ENCODE measurements around the gene CACNA1G. TPM values are rescaled to one million over a fixed set of nuclear protein-coding genes. Genes with fewer than 3 reads are reported as not detected.

CACNA1G gene
- total and polyA plus RNA-seq, 4 donors: under 0.01 to 0.14 (median 0.01) TPM; not detected in 1

DNA sequence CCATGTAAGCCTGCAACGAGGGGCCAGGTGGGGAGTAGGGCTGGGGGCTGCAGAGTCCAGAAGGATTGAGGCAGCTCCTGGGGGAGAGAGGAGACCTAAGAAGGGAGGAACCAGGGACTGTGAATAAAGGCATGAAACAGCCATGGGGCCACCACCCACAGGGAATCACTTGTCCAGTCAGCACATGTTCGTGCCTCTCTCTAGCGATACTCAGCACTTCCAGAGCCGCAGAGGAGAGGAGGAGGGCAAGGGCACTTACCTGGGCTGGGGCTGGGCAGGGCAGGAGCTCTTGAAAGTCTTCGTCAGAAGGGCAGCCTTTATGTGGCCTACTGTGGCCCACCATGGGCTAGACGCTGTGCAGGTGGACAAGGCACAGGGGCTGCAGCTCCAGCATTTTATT, 24.2 kb downstream of the CACNA1G start:
- Histone ChIP-seq H3K27ac (ENCODE audit: low read depth in 1 of 2, low read length in 2 of 2) (no peak overlapping the region), H3K27me3 (ENCODE audit: control insufficient read depth in 4 of 4, insufficient read depth in 4 of 4, low read length in 3 of 4) (no peaks in the 10 kb centered on the region), H3K9ac (ENCODE audit: low read depth in 1 of 2, low read length in 2 of 2) (no peak overlapping the region), H3K4me3 (ENCODE audit: low read depth in 1 of 3, low read length in 3 of 3) (no peak overlapping the region), H3K36me3 (ENCODE audit: control insufficient read depth in 4 of 4, insufficient read depth in 3 of 4, low read depth in 1 of 4, low read length in 3 of 4) (no peaks in the 10 kb centered on the region), H3K9me3 (ENCODE audit: control insufficient read depth in 4 of 4, low read length in 3 of 4) (no peaks in the 10 kb centered on the region), H3K4me1 (ENCODE audit: control insufficient read depth in 4 of 4, insufficient read depth in 4 of 4, low read length in 3 of 4) (peaks cover 0 to 10% (median 7%) of the 10 kb centered on the region in 4 donors)
- 92% methylated on average over 6 of the region's 6 CpGs for WGBS
- TF ChIP-seq EGR1 (IDR thresholded peaks at IDR 0.05; ENCODE audit: low read depth in 2 of 2): no peak
- no peak for TF ChIP-seq JUND (IDR thresholded peaks at IDR 0.05)
- TF ChIP-seq GABPA (IDR thresholded peaks at IDR 0.05 in 1 of 2, conservative IDR thresholded peaks at IDR 0.05 in 1 of 2): no peak
- TF ChIP-seq HNF4A (conservative IDR thresholded peaks at IDR 0.05): no peak
- TF ChIP-seq FOXA2 (IDR thresholded peaks at IDR 0.05): no peak
- TF ChIP-seq NR2F2 (IDR thresholded peaks at IDR 0.05): no peak
- TF ChIP-seq, protein P1, sequence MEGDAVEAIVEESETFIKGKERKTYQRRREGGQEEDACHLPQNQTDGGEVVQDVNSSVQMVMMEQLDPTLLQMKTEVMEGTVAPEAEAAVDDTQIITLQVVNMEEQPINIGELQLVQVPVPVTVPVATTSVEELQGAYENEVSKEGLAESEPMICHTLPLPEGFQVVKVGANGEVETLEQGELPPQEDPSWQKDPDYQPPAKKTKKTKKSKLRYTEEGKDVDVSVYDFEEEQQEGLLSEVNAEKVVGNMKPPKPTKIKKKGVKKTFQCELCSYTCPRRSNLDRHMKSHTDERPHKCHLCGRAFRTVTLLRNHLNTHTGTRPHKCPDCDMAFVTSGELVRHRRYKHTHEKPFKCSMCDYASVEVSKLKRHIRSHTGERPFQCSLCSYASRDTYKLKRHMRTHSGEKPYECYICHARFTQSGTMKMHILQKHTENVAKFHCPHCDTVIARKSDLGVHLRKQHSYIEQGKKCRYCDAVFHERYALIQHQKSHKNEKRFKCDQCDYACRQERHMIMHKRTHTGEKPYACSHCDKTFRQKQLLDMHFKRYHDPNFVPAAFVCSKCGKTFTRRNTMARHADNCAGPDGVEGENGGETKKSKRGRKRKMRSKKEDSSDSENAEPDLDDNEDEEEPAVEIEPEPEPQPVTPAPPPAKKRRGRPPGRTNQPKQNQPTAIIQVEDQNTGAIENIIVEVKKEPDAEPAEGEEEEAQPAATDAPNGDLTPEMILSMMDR (IDR thresholded peaks at IDR 0.05; ENCODE audit: low read depth, low read length, missing input control): no peak
- TF ChIP-seq, protein P2, sequence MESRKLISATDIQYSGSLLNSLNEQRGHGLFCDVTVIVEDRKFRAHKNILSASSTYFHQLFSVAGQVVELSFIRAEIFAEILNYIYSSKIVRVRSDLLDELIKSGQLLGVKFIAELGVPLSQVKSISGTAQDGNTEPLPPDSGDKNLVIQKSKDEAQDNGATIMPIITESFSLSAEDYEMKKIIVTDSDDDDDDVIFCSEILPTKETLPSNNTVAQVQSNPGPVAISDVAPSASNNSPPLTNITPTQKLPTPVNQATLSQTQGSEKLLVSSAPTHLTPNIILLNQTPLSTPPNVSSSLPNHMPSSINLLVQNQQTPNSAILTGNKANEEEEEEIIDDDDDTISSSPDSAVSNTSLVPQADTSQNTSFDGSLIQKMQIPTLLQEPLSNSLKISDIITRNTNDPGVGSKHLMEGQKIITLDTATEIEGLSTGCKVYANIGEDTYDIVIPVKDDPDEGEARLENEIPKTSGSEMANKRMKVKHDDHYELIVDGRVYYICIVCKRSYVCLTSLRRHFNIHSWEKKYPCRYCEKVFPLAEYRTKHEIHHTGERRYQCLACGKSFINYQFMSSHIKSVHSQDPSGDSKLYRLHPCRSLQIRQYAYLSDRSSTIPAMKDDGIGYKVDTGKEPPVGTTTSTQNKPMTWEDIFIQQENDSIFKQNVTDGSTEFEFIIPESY (IDR thresholded peaks at IDR 0.05): no peak
- TF ChIP-seq SP1 (IDR thresholded peaks at IDR 0.05): no peak
- no peak for TF ChIP-seq FOXA1 (IDR thresholded peaks at IDR 0.05)
- no peak for TF ChIP-seq RXRA (IDR thresholded peaks at IDR 0.05)
- no peak for TF ChIP-seq HNF4G (IDR thresholded peaks at IDR 0.05)
- TF ChIP-seq TAF1 (conservative IDR thresholded peaks at IDR 0.05): no peak
- TF ChIP-seq, protein P3, sequence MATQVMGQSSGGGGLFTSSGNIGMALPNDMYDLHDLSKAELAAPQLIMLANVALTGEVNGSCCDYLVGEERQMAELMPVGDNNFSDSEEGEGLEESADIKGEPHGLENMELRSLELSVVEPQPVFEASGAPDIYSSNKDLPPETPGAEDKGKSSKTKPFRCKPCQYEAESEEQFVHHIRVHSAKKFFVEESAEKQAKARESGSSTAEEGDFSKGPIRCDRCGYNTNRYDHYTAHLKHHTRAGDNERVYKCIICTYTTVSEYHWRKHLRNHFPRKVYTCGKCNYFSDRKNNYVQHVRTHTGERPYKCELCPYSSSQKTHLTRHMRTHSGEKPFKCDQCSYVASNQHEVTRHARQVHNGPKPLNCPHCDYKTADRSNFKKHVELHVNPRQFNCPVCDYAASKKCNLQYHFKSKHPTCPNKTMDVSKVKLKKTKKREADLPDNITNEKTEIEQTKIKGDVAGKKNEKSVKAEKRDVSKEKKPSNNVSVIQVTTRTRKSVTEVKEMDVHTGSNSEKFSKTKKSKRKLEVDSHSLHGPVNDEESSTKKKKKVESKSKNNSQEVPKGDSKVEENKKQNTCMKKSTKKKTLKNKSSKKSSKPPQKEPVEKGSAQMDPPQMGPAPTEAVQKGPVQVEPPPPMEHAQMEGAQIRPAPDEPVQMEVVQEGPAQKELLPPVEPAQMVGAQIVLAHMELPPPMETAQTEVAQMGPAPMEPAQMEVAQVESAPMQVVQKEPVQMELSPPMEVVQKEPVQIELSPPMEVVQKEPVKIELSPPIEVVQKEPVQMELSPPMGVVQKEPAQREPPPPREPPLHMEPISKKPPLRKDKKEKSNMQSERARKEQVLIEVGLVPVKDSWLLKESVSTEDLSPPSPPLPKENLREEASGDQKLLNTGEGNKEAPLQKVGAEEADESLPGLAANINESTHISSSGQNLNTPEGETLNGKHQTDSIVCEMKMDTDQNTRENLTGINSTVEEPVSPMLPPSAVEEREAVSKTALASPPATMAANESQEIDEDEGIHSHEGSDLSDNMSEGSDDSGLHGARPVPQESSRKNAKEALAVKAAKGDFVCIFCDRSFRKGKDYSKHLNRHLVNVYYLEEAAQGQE (IDR thresholded peaks at IDR 0.05): no peak
- TF ChIP-seq YY1 (IDR thresholded peaks at IDR 0.05): no peak
- no peak for DNase-seq (ENCODE audit: low spot score)

DNA sequence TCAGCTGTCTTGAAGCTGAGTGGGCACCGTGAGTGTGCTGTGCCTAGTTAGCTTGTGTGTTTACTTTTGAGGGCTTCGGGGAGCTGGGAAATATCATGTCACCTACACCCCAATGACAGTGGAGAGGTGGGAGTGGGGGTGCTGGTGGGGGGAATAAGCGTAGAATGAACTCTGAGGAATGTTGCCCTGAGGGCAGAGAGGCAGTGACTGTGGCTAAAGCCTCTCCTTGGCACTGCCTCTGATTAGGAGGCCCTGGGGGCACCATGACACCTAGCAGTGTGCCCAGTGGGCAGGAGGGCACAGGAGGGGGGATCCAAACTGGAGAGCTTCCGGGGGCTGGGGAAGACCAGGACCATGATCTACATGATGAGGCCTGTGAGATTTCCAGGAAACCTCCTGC, 24.8 kb downstream of the CACNA1G start:
- no peak for DNase-seq (ENCODE audit: low spot score)
- H3K9ac ChIP-seq (ENCODE audit: low read depth in 1 of 2, low read length in 2 of 2): no peak overlapping the region
- no peaks in the 10 kb centered on the region for H3K36me3 ChIP-seq (ENCODE audit: control insufficient read depth in 4 of 4, insufficient read depth in 3 of 4, low read depth in 1 of 4, low read length in 3 of 4)
- no peaks in the 10 kb centered on the region for H3K27me3 ChIP-seq (ENCODE audit: control insufficient read depth in 4 of 4, insufficient read depth in 4 of 4, low read length in 3 of 4)
- no peaks in the 10 kb centered on the region for H3K9me3 ChIP-seq (ENCODE audit: control insufficient read depth in 4 of 4, low read length in 3 of 4)
- H3K4me1 ChIP-seq (ENCODE audit: control insufficient read depth in 4 of 4, insufficient read depth in 4 of 4, low read length in 3 of 4): peaks cover 0 to 10% (median 7%) of the 10 kb centered on the region in 4 donors
- WGBS: 94% methylated on average over 4 of the region's 4 CpGs
- TF ChIP-seq, protein P1 (IDR thresholded peaks at IDR 0.05; ENCODE audit: low read depth, low read length, missing input control): no peak
- TF ChIP-seq, protein P4, sequence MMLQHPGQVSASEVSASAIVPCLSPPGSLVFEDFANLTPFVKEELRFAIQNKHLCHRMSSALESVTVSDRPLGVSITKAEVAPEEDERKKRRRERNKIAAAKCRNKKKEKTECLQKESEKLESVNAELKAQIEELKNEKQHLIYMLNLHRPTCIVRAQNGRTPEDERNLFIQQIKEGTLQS (IDR thresholded peaks at IDR 0.05): no peak
- TF ChIP-seq HNF4G (IDR thresholded peaks at IDR 0.05) (no peak), FOXA2 (IDR thresholded peaks at IDR 0.05) (no peak), SP1 (IDR thresholded peaks at IDR 0.05) (no peak), RXRA (IDR thresholded peaks at IDR 0.05) (no peak)
- TF ChIP-seq, protein P2 (IDR thresholded peaks at IDR 0.05): no peak
- TF ChIP-seq, protein P5, sequence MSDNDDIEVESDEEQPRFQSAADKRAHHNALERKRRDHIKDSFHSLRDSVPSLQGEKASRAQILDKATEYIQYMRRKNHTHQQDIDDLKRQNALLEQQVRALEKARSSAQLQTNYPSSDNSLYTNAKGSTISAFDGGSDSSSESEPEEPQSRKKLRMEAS (IDR thresholded peaks at IDR 0.05): no peak
- H3K4me3 ChIP-seq (ENCODE audit: low read depth in 1 of 3, low read length in 3 of 3): no peak overlapping the region
- no peak overlapping the region for H3K27ac ChIP-seq (ENCODE audit: low read depth in 1 of 2, low read length in 2 of 2)

Measured in liver (tissue), 9 donors.